Measurements from ENCODE around the gene LRTM2.

LRTM2 gene

DNA sequence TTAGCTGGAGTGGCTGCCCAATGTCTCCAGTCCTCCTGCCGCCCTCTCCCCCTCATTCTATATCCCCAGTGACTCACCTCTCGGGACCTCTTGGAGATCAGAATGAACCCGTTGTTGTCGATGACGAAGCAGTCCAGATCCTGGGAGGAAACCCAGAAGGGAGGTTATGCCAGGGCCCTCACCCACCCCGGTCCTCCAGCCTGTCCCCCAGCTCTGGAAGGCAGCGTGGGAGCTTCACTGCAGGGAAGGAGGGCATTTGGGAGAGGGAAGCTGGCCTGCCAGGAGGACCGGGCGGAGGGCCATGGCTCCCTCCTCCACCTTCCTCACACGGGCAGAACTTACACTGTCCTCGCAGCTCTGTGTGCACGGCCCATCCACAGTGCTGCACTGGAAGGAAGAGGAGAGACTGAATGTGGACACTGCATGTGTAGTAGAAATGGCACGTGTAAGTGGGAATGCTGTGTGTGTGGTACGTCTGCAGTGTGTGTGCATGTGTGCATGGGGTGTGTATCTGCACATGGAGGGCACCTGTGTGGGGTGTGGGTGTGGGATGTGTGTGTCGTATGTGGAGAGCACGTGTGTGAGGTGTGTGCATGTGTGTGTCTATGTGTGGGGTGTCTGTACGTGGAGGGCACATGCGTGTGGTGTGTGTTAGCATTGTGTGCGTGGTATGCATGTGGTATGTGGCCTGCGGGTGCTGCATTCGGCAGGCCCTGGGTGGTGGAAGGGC lies 10.0 kb upstream of the LRTM2 start:
- TF ChIP-seq, protein P1, sequence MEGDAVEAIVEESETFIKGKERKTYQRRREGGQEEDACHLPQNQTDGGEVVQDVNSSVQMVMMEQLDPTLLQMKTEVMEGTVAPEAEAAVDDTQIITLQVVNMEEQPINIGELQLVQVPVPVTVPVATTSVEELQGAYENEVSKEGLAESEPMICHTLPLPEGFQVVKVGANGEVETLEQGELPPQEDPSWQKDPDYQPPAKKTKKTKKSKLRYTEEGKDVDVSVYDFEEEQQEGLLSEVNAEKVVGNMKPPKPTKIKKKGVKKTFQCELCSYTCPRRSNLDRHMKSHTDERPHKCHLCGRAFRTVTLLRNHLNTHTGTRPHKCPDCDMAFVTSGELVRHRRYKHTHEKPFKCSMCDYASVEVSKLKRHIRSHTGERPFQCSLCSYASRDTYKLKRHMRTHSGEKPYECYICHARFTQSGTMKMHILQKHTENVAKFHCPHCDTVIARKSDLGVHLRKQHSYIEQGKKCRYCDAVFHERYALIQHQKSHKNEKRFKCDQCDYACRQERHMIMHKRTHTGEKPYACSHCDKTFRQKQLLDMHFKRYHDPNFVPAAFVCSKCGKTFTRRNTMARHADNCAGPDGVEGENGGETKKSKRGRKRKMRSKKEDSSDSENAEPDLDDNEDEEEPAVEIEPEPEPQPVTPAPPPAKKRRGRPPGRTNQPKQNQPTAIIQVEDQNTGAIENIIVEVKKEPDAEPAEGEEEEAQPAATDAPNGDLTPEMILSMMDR (IDR thresholded peaks at IDR 0.05), result no peak
- no peak for TF ChIP-seq ZFX (IDR thresholded peaks at IDR 0.05; ENCODE audit: borderline replicate concordance)
- H3K27ac ChIP-seq, result no peak overlapping the region

DNA sequence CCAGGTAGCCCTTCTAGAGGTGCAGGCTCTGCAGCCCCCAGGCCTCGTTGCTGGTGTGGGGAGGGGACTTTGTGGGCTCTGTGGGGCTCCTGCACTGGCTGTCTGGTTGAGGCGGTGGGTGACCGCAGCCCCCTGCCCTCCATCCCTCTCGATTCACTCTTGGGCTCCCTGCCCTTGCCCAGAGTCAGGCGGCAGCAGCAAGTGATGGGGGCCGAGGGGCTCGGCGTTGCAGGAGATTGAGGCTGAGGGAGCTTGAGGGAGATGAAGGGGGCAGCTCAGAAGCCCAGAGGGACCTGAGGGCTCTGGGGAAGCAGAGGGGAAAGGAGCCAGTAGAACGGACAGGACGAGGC lies 9.5 kb upstream of the LRTM2 start:
- no peak overlapping the region for H3K27ac ChIP-seq

DNA sequence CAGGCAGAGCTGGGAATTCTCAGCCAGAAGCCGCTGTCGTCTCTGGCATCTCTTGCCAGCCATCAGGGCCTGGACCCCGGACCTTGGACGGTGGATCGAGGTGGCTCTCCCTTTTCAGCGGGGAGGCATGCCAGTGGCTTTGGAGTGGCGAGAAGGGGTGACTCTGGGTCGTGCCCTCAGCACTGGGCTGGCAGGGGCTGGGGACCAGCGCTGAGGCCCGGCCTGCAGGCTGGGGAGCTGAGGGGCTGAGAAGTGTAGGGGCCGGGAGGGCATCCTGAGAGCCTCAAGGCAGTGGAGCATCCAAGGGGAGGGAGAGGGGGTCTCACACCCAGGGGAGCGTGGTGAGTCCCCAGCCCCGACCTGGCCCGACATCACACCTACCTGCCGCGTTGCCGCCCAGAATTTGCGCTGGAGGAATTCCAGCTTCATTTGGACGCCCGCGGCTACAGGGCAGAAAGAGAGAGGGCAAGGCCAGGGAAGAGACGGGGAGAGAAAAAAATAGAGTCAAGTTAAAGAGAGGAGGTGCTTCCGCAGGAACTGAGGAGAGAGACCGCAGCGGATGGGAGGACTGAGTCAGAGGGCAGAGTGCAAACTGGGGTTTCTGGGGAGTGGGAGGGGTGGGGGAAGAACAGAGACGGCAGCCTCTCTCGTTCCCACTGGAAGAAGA lies 9.0 kb upstream of the LRTM2 start:
- H3K27ac ChIP-seq, result no peak overlapping the region
- TF ChIP-seq, protein P1 (IDR thresholded peaks at IDR 0.05), result no peak
- TF ChIP-seq ZFX (IDR thresholded peaks at IDR 0.05; ENCODE audit: borderline replicate concordance), result no peak

More for the DNA sequence above, 9.5 kb upstream of the LRTM2 start:
- TF ChIP-seq, protein P1 (IDR thresholded peaks at IDR 0.05), result no peak
- no peak for TF ChIP-seq ZFX (IDR thresholded peaks at IDR 0.05; ENCODE audit: borderline replicate concordance)

DNA sequence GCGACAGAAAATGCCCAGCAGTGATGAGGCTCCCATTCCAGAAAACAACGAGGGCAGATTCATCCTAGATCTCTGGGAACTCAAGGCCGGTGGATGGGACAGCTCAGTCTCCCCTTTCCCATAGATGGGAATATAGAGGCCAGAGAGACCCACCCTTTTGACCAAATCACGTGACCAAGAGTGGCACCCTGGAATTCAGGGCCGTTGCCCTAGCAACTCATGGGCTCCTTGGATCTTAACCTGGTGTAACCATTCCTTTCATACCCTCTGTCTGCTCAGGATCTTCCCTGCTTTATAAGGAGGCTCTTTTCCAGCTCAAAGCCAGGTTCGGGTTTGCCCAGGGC lies 8.4 kb upstream of the LRTM2 start:
- no peak overlapping the region for H3K27ac ChIP-seq
- TF ChIP-seq, protein P1 (IDR thresholded peaks at IDR 0.05), result no peak
- no peak for TF ChIP-seq ZFX (IDR thresholded peaks at IDR 0.05; ENCODE audit: borderline replicate concordance)

DNA sequence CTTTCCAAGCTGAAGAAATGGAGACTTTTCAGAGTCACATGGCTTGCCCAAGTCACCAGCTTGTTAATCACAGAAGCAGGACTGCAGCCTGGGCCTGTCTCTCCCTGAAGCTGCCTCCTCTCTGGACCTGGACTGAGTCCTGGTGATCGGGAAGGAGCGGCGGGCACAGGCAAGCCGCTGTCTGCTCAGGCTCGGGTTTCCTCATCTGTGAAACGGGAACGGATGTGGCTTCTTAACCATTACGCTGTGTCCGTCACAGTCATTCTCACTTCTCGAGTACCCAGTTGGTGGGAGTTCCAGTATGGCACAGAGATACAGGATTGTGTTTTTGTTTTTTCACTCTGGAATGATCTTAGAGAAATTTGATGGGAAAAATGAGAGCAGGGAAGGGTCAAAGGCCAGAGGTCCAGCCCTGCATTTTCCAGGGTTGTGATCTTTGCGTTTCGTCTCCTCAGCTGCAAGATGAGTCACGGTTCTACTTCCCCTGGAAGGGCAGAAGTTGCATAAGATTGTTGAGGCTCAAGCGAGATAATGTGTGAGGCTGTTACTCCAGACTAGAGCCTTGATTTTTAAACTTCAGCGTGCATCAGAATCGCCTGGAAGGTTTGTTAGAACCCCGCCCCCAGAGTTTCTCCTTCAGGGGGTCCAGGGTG lies 7.6 kb upstream of the LRTM2 start:
- H3K27ac ChIP-seq, result no peak overlapping the region
- TF ChIP-seq ZFX (IDR thresholded peaks at IDR 0.05; ENCODE audit: borderline replicate concordance), result no peak
- TF ChIP-seq, protein P1 (IDR thresholded peaks at IDR 0.05), result no peak

DNA sequence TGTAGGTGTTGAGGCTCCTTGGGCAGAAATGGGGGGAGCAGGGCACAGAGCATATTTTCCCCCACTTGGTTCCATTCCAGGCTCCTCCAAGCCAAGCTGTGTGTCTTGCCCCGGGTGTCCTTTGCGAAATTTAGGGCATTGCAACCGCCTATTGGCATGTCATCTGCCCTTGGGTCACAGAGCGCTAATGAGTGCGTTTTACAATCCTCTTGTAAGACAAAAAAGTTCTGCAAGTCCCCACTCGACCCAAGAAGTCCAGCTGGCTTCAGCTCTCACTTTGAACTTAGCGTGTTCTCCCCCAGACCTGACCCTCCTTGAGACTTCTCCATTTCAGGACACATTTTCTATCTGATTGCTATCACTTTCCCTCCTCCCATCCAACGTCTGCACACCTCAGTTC lies 6.1 kb upstream of the LRTM2 start:
- TF ChIP-seq, protein P1 (IDR thresholded peaks at IDR 0.05), result no peak
- no peak for TF ChIP-seq ZFX (IDR thresholded peaks at IDR 0.05; ENCODE audit: borderline replicate concordance)
- H3K27ac ChIP-seq, result no peak overlapping the region

DNA sequence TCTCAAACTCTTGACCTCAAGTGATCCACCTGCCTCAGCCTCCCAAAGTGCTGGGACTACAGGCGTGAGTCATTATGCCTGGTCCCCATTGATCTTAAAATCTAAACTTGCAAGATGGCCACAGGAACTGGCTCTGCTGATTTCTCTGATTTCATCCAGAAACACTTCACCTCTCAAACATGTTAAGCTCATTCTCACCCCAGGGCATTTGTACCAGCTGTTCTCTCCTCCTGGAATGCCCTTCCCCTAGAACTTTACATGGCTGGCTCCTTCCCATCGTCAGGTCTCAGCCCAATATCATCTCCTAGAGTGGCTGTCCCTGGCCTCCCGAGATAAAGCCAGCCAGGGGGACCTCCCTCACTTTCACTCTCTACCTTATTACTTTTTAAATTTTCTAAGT lies 5.3 kb upstream of the LRTM2 start:
- TF ChIP-seq, protein P1 (IDR thresholded peaks at IDR 0.05), result no peak
- no peak for TF ChIP-seq ZFX (IDR thresholded peaks at IDR 0.05; ENCODE audit: borderline replicate concordance)
- no peak overlapping the region for H3K27ac ChIP-seq
